IPS-11a (cell line): ENCODE measurements around the gene TNFRSF14.

Source experiments
- H3K4me3 ChIP-seq: one replicate; pipeline ENCODE4 v1.5.1; 2013; ENCODE audit warnings: low read depth, low read length, control low read depth

Gene TNFRSF14

GRCh38 chr1:2523191-2523890, 32.8 kb upstream of the TNFRSF14 start:
- no peak overlapping the region for H3K4me3 ChIP-seq

DNA sequence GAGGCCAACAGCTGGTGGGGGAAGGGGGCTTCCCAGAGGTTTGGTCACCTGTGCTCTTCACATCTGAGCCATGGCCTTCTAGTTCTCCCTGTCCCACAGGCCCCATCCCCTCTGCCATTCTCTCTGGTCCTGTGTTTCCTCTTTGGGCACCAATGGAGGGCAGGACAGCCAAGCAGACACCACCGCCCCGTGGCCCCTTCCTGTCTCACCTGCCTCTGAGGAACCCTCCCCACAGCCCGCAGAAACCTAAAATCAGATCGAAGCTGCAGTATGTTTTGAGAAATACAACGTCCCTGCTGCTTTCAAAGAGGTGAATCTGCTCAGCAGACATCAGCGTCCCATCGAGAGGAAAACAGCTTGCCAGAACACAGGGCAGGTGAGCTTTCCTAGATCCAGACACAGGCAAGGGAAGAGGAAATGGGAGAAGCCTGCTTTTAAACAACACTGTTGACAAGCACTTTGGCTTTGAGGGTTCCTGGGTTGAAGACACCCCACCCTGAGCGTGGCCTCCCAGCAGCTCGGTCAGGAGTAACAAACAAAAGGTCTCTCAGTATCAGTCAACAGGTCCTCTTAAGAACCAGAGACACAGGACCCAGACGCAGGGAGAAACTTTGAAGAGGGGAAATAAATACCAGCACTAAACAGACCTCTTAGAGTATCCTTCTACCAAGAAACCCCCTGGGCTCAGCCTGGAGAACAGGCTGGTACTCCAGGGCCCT, 32.1 kb upstream of the TNFRSF14 start:
- H3K4me3 ChIP-seq: no peak overlapping the region

- H3K4me3 ChIP-seq: peak overlapping the region; percentile 80
Observed at GRCh38 chr1:2525572-2525919, 30.6 kb upstream of the TNFRSF14 start.

GRCh38 chr1:2525920-2526823, 30.0 kb upstream of the TNFRSF14 start, which contains the start of gene PANK4:
Gene PANK4, minus strand, starts transcription at chr1:2526596. Its CDS starts 9 bp downstream, at chr1:2526587.
- peak within 1 kb of the TSS; percentile 80 for H3K4me3 ChIP-seq

DNA sequence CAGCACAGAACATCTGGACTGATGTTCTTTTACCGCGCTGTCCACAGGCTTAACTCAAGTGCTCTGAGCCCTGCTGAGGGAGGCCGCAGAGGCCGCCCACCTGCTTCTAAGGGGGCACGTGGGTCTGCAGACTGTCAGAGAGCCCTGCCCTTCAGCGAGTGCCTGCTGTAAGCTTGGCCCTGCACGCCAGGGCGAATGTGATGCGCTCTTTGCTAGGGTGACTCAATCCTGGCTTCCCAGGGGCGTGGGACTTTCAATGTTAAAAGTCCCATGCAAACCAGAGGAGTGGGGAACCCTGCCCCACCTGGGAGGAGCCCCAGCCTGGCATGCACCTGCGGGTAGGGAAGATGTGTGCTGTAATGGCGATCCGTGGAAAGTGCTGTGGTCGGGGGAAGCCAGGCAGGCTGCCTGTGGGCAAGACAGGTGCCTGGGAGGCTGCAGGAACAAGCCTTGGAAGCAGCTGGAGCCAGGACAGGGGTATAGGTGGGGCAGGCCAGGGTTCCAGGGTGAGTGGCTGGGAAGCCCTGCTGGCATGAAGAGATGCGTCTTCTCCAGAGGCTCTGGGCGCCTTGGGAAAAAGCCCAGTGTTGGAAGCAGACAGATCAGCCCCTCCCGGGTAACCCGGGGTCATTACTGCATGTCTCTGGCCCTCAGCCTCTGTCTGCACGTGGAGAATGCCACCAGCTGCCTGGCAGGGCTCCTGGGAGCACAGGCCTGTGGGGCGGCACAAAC, 29.2 kb upstream of the TNFRSF14 start:
- H3K4me3 ChIP-seq: no peak overlapping the region

DNA sequence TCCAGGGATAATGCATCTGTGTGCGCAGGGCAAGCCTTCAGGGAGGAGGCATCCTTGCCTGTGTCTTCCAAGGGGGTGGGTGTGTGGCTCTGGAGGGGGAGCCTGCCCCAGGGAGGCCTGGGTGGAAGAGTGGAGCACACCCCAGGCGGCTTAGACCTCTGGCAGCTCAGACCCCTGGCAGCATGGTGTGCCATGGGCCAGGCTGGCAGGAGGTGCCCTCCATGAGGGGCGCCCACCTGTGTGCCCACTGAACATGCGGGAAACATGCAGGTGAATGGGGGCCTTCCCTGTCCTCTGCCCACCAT, 28.7 kb upstream of the TNFRSF14 start:
- no peak overlapping the region for H3K4me3 ChIP-seq

- no peak overlapping the region for H3K4me3 ChIP-seq
Observed at GRCh38 chr1:2528016-2528415, 28.2 kb upstream of the TNFRSF14 start.

- H3K4me3 ChIP-seq: no peak overlapping the region
Observed at GRCh38 chr1:2528611-2528965, 27.6 kb upstream of the TNFRSF14 start.

- no peak overlapping the region for H3K4me3 ChIP-seq
Observed at GRCh38 chr1:2528966-2529783, 27.0 kb upstream of the TNFRSF14 start.

- no peak within 1 kb of the TSS for H3K4me3 ChIP-seq
Observed at GRCh38 chr1:2529784-2530512, 26.2 kb upstream of the TNFRSF14 start, which contains the start of gene HES5. Gene HES5, minus strand, starts transcription at chr1:2530263. Its CDS starts 99 bp downstream, at chr1:2530164.

GRCh38 chr1:2530513-2531361, 25.4 kb upstream of the TNFRSF14 start:
- no peak overlapping the region for H3K4me3 ChIP-seq

DNA sequence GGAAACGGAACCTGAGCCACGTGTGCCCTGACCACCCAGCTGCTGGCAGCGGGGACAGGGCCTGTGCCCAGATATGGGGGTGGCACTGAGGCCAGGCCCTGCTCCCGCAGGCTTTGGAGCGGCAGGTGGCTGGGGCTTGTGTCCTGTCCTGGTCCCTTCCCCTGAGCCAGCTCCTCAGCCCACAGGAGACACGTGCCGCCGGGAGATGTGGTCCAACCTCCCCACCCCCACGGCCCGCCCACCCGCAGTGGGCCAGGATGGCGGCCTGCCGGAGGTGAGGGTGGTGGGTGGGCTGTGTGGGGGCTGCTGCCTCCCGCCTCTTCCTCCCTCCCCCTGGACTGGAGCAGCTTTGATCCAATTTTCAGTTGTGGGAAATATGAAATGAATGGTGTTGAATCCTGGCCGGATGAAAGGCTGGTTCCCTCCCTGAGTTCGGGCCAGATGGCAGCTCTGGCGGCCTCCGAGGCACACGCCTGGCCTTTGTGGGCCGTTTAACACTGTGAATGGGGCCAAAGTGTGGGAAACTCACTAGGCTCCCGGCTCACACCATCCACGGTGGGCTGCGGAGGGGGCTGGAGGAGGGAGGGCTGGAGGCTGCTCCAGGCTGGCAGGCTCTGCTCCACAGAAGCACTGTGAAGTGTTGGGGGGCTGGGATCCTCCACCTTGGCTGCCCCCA, 23.5 kb upstream of the TNFRSF14 start:
- no peak overlapping the region for H3K4me3 ChIP-seq

DNA sequence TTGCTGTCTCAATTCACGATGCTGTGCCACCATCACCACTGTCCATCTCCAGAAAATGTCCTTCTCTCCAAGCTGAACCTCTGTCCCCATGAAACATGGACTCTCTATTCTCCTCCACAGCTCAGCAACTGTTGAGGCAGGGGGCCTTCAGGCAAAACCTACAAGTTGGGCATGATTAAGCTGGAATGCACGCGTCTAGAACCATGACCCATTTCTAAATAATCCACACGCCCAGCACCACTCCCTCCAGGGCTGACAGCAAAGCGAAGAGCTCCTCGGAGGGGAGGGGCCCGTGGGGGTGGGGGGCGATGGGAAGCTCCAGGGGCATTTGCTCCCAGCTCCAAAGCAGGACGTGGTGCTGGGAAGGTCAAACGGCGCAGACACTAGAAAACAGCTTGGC, 22.8 kb upstream of the TNFRSF14 start:
- H3K4me3 ChIP-seq: no peak overlapping the region

DNA sequence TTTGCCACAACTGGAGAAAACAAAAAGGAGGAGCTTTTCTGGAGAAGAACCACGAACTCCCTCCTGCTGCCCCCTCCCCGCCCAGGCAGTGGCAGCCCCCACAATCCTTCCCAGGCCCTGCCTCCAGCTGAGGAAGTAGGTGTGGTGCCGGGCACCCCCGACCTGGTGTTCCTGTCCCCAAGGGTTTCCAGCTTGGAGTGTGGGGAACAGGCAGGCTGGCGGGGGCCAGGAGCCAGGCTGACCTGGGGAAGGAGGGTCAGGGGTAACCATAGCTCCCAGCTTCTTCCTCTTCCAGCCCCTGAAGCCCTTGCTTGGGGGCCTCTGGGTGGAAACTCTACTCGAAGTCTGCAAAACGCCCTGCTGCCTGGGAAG, 21.9 kb upstream of the TNFRSF14 start:
- no peak overlapping the region for H3K4me3 ChIP-seq

- H3K4me3 ChIP-seq: no peak overlapping the region
Observed at GRCh38 chr1:2534687-2535441, 21.3 kb upstream of the TNFRSF14 start.

- no peak overlapping the region for H3K4me3 ChIP-seq
Observed at GRCh38 chr1:2535455-2535854, 20.7 kb upstream of the TNFRSF14 start.

DNA sequence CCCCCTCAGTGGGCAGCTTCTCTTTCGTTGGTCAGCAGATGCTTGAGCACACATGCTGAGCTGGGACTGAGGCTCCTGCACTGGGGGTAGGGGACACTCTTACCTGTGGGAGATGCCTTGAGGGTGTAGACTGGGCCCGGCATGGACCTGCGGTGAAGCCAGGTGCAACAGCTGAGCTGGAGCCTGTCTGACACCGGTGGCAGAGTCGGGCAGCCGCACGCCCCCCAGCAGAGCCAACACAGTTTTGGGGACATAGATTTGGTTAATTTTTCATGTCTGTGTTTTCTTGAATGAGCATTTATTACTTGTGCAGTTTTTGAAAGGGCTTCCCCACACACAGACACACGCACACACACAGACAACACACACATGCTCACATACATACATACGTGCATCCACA, 20.2 kb upstream of the TNFRSF14 start:
- no peak overlapping the region for H3K4me3 ChIP-seq

DNA sequence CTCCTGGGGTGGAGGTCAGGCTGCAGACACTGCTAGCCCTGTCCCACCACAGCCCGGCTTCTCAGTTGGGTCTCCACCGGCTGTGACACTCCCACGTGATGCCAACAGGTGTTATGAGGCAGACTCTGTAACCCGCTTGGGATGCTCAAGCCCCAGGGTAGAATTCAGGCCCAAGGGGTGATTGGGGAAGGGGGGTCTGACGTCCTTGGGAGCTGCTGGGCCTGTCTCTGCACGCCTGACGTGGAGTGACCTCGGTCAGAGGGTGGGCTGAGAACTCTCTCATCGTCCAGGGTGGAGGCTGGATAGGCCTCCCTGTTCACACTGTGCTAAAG, 18.4 kb upstream of the TNFRSF14 start:
- H3K4me3 ChIP-seq: no peak overlapping the region
